K562 (cell line): ENCODE data around the gene RASGRP2. TPM values are rescaled to one million over a fixed set of nuclear protein-coding genes. Genes with fewer than 3 reads are reported as not detected.

Source experiments
- ATAC-seq: fragments of 200-7000 bp; cut with Tn5 transposase; 3 replicates; pipeline ENCODE4 v1.9.1; 2020; ENCODE audit warnings: moderate library complexity
- BruUV-seq: library from RNA; stranded (reverse); fragments of 400-500 nt; replicated peaks from 2 replicates; lab custom pipeline; 2021; lab: Mats Ljungman, UMichigan
- CTCF ChIA-PET: fragments of 300-600 bp; formaldehyde crosslinking; extraction: SDS; loops from one replicate; lab custom pipeline; 2021; ENCODE audit warnings: low intra/inter-chr PET ratio; lab: Yijun Ruan, JAX
- POLR2A ChIA-PET: fragments of 300-600, 350-650 bp; sonication (Branson Sonifier 250); formaldehyde crosslinking; extraction: SDS; loops from one replicate; lab custom pipeline; 2021; ENCODE audit warnings: antibody characterized with exemption, inconsistent platforms; lab: Yijun Ruan, JAX
- DNase-seq, 4 experiments: peaks; one replicate each; pipeline versions ENCODE4 v3.0.0 to v3.0.0-alpha.2; 2011 to 2018; ENCODE audit warnings: low spot score in 3 of 4, mixed read lengths in 3 of 4; ENCODE audit errors: extremely low read depth in 1 of 4
- FAIRE-seq: peaks from 2 replicates; lab custom pipeline; 2011; peaks lifted over from hg19 to GRCh38; lab: Jason Lieb, UNC
- H2AFZ ChIP-seq: 2 replicates; pipeline ENCODE4 v1.6.0; 2011; ENCODE audit warnings: low read depth, low read length, control low read depth, inconsistent platforms
- H3K27ac ChIP-seq: fragments of 200-600 bp; 3 replicates; pipeline ENCODE4 v1.8.0; 2011; ENCODE audit warnings: low read depth, mild to moderate bottlenecking, control low read depth, inconsistent platforms, low read length, moderate library complexity, mixed read lengths; ENCODE audit errors: extremely low read depth
- H3K27me3 ChIP-seq, 2 experiments: fragments of 300-600 bp in 1 of 2; 2 replicates in 1 of 2; 3 replicates in 1 of 2; pipeline versions ENCODE4 v1.6.0 to v1.8.0; 2011; ENCODE audit warnings: inconsistent platforms in 2 of 2, low read length in 2 of 2, mild to moderate bottlenecking in 1 of 2, mixed read lengths in 1 of 2, moderate library complexity in 1 of 2; ENCODE audit not compliant: control insufficient read depth in 2 of 2, insufficient read depth in 2 of 2
- H3K36me3 ChIP-seq: fragments of 300-600 bp; 3 replicates; pipeline ENCODE4 v1.8.0; 2011; ENCODE audit warnings: mild to moderate bottlenecking, low read length, inconsistent platforms; ENCODE audit not compliant: control insufficient read depth, insufficient read depth
- H3K4me1 ChIP-seq, 2 experiments: fragments of 200-600 bp in 1 of 2; replicated peaks in 1 of 2; 2 replicates in 1 of 2; 3 replicates in 1 of 2; pipeline versions ENCODE4 v1.5.1 to v1.8.0; 2011; ENCODE audit warnings: inconsistent platforms in 2 of 2, low read length in 2 of 2, mild to moderate bottlenecking in 1 of 2, mixed read lengths in 1 of 2, moderate library complexity in 1 of 2; ENCODE audit not compliant: control insufficient read depth in 2 of 2, insufficient read depth in 2 of 2
- H3K4me2 ChIP-seq: 2 replicates; pipeline ENCODE4 v1.6.1; 2011; ENCODE audit warnings: low read length, control low read depth, inconsistent platforms, mixed read lengths; ENCODE audit not compliant: insufficient read depth
- H3K4me3 ChIP-seq: fragments of 200-600 bp; sonication (generic), shearing (Covaris generic); 2 replicates; pipeline ENCODE4 v1.5.1; 2016; ENCODE audit warnings: control low read depth, inconsistent platforms
- H3K79me2 ChIP-seq: fragments of 200-600 bp; 3 replicates; pipeline ENCODE4 v1.8.0; 2011; ENCODE audit warnings: low read length, inconsistent platforms; ENCODE audit not compliant: control insufficient read depth, insufficient read depth
- H3K9ac ChIP-seq, 2 experiments: 2 replicates each; pipeline versions ENCODE4 v1.6.0 to v1.6.1; 2011; ENCODE audit warnings: low read depth in 2 of 2, low read length in 2 of 2, control low read depth in 1 of 2, inconsistent platforms in 1 of 2, mild to moderate bottlenecking in 1 of 2, mixed read lengths in 1 of 2; ENCODE audit not compliant: insufficient read depth in 1 of 2
- H3K9me1 ChIP-seq: one replicate; pipeline ENCODE4 v1.6.0; 2011; ENCODE audit warnings: inconsistent platforms, mild to moderate bottlenecking, low read length, moderate library complexity; ENCODE audit not compliant: control insufficient read depth, insufficient read depth
- H3K9me3 ChIP-seq: replicated peaks from 2 replicates; pipeline ENCODE4 v1.5.1; 2011; ENCODE audit warnings: low read depth, low read length, inconsistent platforms; ENCODE audit not compliant: control insufficient read depth, insufficient read depth
- H4K20me1 ChIP-seq: replicated peaks from 2 replicates; pipeline ENCODE4 v1.6.1; 2011; ENCODE audit warnings: low read length, inconsistent platforms, mixed read lengths; ENCODE audit not compliant: control insufficient read depth, insufficient read depth
- DMBX1 ChIP-seq: fragments of 250-450 bp; sonication (Bioruptor Pico); IDR thresholded peaks from 2 replicates; pipeline ENCODE4 v1.8.0; 2022; ENCODE audit warnings: inconsistent platforms, mild to moderate bottlenecking, moderate library complexity, borderline replicate concordance
- MYNN ChIP-seq, 2 experiments: sonication (generic); formaldehyde crosslinking in 1 of 2; IDR thresholded peaks; 2 replicates each; pipeline versions ENCODE4 v1.5.0 to v1.6.1; 2016 to 2020; ENCODE audit warnings: antibody characterized with exemption in 1 of 2, missing genetic modification reagents in 1 of 2
- WGBS: fragments of 100-300 bp; shearing (Covaris generic); methylation state at CpG from one replicate; pipeline ENCODE4 v1.1.6; 2016; ENCODE audit warnings: low coverage, mixed read lengths; ENCODE audit not compliant: insufficient coverage; ENCODE audit errors: missing lambda C conversion rate; 5-methylcytosine and 5-hydroxymethylcytosine counted together
- in situ Hi-C: fragments of 300-500 bp; cut with MboI; formaldehyde crosslinking; loops from 4 replicates; pipeline ENCODE4 v1.15.0; 2018; ENCODE audit warnings: inconsistent platforms, mixed read lengths
- intact Hi-C: fragments of 100-400 bp; cut with micrococcal nuclease; formaldehyde crosslinking; loops from 2 replicates; pipeline ENCODE4 v1.14.2; 2022
- polyA plus RNA-seq, 8 experiments: library from polyadenylated mRNA; depleted of rRNA in 4 of 8; stranded (reverse) in 5 of 8; unstranded in 3 of 8; fragments of >200 nt; fragmentation: Nextera tagmentation in 2 of 8; fragmentation: Illumina TruSeq in 1 of 8; extraction: Ambion mirVana in 2 of 8; extraction: Trizol in 1 of 8; gene quantifications; 2 replicates each; pipeline versions ENCODE4 v1.2.1 to v1.2.3, GENCODE V29; 2011 to 2014; ENCODE audit warnings: inconsistent platforms in 1 of 8, missing spikeins in 1 of 8
- total RNA-seq, 7 experiments: library from RNA; depleted of rRNA in 6 of 7; stranded (reverse); fragments of >200 nt in 6 of 7; fragmentation: Illumina TruSeq in 2 of 7; extraction: Trizol in 2 of 7; gene quantifications; 2 replicates each; pipeline versions ENCODE4 v1.2.1 to v1.2.3, GENCODE V29; 2011 to 2021; ENCODE audit warnings: low replicate concordance in 1 of 7
- TF ChIP-seq, protein P1 (sequence below), 2 experiments: fragments of 450-650 bp; IDR thresholded peaks; 2 replicates each; pipeline ENCODE4 v1.6.1; 2016; ENCODE audit warnings: mild to moderate bottlenecking in 2 of 2, borderline replicate concordance in 1 of 2, low read depth in 1 of 2, moderate library complexity in 1 of 2

Gene RASGRP2
- total and polyA plus RNA-seq, 9 of the 15 experiments (the other 6 are each of a cell fraction or from before 2014, with no cell fraction given), result 0.87 to 22.7 (median 5.5) TPM

DNA sequence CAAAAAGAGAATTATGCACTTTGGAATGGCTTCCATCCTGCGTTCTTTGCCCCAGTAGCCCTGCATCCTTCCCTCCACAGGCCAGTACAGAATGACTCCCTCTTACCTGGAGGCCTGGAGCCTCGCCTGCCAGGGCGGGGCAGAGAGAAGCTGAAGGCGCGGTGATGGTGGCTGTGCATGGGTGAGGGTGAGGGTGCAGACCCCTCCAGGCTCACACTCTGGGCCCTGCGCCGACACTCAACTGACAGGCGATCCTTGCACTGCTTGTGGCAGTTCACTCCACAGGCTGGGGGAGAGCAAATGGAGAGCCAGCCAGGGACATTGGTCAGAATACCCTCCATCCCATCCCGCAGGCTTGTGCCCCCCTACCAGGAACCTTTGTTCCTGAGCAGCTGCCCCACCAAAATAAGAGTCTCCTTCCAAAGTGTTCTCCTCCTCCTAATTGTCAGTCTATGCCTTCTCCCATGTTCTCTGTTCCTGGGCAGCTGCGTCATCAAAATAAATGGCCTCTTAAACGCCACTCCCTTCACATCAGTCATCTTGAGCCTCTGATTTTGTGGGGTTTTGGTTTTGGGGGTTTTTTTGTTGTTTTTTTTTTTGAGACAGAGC lies 15.1 kb downstream of the RASGRP2 start:
- no peak overlapping the region for H3K9ac ChIP-seq
- no peaks in the 10 kb centered on the region for H4K20me1 ChIP-seq
- no peak overlapping the region for H2AFZ ChIP-seq
- H3K36me3 ChIP-seq, result no peaks in the 10 kb centered on the region
- H3K4me1 ChIP-seq, result peaks cover 0 to 21% of the 10 kb centered on the region in 2 experiments; a peak in 4 of 5 replicates
- H3K79me2 ChIP-seq, result no peaks in the 10 kb centered on the region
- no peak for TF ChIP-seq DMBX1 (CRISPR knock-in tag)
- peak; percentile 93 for TF ChIP-seq MYNN (IDR thresholded peaks at IDR 0.05)
- TF ChIP-seq MYNN (CRISPR knock-in tag; IDR thresholded peaks at IDR 0.05), result 0 out of 2 replicates have a peak, but pooled peaks have one; percentile 28
- TF ChIP-seq, protein P1, sequence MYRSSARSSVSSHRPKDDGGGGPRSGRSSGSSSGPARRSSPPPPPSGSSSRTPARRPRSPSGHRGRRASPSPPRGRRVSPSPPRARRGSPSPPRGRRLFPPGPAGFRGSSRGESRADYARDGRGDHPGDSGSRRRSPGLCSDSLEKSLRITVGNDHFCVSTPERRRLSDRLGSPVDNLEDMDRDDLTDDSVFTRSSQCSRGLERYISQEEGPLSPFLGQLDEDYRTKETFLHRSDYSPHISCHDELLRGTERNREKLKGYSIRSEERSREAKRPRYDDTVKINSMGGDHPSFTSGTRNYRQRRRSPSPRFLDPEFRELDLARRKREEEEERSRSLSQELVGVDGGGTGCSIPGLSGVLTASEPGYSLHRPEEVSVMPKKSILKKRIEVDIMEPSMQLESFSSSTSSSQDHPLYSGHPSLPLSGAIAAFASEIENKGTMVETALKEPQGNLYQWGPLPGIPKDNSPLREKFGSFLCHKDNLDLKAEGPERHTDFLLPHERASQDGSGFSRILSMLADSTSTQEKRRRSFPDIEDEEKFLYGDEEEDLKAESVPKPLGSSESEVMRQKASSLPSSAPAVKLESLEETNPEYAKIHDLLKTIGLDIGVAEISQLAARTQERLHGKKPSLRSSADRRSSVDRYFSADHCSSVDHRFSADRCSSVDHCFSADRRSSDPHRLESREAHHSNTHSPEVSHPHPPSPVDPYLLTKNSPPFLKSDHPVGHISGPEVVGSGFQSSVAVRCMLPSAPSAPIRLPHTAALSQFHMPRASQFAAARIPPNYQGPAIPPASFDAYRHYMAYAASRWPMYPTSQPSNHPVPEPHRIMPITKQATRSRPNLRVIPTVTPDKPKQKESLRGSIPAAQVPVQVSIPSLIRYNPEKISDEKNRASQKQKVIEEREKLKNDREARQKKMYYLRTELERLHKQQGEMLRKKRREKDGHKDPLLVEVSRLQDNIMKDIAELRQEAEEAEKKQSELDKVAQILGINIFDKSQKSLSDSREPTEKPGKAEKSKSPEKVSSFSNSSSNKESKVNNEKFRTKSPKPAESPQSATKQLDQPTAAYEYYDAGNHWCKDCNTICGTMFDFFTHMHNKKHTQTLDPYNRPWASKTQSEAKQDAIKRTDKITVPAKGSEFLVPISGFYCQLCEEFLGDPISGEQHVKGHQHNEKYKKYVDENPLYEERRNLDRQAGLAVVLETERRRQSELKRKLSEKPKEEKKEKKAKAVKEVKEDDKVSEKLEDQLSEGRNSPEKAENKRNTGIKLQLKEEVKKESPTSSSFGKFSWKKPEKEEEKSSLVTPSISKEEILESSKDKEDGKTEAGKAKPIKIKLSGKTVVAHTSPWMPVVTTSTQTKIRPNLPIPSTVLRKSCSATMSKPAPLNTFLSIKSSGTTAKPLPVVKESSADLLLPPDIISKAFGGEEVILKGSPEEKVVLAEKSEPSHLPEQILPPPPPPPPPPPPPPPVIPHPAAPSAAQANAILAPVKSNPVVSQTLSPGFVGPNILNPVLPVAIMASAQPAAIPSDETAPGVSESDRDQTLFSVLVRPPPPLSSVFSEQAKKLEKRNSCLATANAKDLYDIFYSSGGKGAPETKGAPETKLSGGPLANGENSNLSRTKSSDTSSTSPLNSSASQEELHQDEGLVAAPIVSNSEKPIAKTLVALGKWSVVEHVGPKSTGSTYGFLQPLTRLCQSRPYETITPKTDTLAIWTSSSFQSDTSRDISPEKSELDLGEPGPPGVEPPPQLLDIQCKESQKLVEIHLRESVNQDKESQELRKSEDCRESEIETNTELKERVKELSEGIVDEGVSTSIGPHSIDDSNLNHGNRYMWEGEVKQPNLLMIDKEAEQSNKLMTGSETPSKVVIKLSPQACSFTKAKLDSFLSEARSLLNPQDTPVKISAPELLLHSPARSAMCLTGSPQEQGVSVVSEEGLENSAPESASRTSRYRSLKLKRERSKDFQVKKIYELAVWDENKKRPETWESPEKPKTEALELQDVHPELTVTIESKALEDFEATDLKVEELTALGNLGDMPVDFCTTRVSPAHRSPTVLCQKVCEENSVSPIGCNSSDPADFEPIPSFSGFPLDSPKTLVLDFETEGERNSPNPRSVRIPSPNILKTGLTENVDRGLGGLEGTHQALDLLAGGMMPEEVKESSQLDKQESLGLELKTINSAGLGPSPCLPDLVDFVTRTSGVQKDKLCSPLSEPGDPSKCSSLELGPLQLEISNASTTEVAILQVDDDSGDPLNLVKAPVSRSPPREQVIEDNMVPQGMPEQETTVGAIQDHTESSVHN (IDR thresholded peaks at IDR 0.05; ENCODE audit: borderline replicate concordance in 1 of 2, low read depth in 1 of 2), result no peak
- in situ Hi-C loops (no loop called here), intact Hi-C loops (loop anchor here (10.0 kb wide), 1 partner anchor 74 kb away; no protein-coding TSS in a partner anchor)
- peaks cover 0 to 4% of the 10 kb centered on the region in 2 experiments; a peak in 1 of 5 replicates for H3K27me3 ChIP-seq
- DNase-seq (no peak), ATAC-seq (no peak), FAIRE-seq (no peak)
- no peaks in the 10 kb centered on the region for H3K9me1 ChIP-seq
- whole genome bisulfite sequencing, result 58% methylated on average over 10 of the region's 11 CpGs
- H3K27ac ChIP-seq, result no peak overlapping the region
- H3K4me3 ChIP-seq, result no peak overlapping the region
- H3K4me2 ChIP-seq, result no peak overlapping the region
- no TSS peak for BruUV-seq
- CTCF ChIA-PET, result no interaction called here
- no peaks in the 10 kb centered on the region for H3K9me3 ChIP-seq
- POLR2A ChIA-PET, result no interaction called here
